H4 (cell line): Measurements from ENCODE around the gene HPCAL4. TPM values are rescaled to one million over a fixed set of nuclear protein-coding genes. Genes with fewer than 3 reads are reported as not detected.

ENCODE experiments used
- DNase-seq: peaks from one replicate; pipeline ENCODE4 v3.0.0-alpha.2; 2015; ENCODE audit warnings: low spot score
- total RNA-seq: library from RNA; depleted of rRNA; stranded (reverse); fragments of >200 nt; shearing (Covaris generic); gene quantifications from 2 replicates; pipeline ENCODE4 v1.2.3, GENCODE V29; 2014

HPCAL4 gene
- total RNA-seq, 1 experiment from 2014 or later: 0.46 TPM

- DNase-seq: no peak
Measured at GRCh38 chr1:39650431-39650830, 40.8 kb downstream of the HPCAL4 start.

GRCh38 chr1:39649636-39650185, 41.5 kb downstream of the HPCAL4 start:
- no peak for DNase-seq

GRCh38 chr1:39648496-39648895, 42.7 kb downstream of the HPCAL4 start:
- DNase-seq: no peak

- DNase-seq: no peak
Measured at GRCh38 chr1:39647247-39647646, 44.0 kb downstream of the HPCAL4 start.

- DNase-seq: peak; percentile 36
Measured at GRCh38 chr1:39646232-39647081, 44.8 kb downstream of the HPCAL4 start.

GRCh38 chr1:39645411-39646043, 45.7 kb downstream of the HPCAL4 start:
- DNase-seq: no peak

GRCh38 chr1:39643705-39644104, 47.5 kb downstream of the HPCAL4 start:
- DNase-seq: no peak

- peak; percentile 49 for DNase-seq
Measured at GRCh38 chr1:39642796-39643195, 48.4 kb downstream of the HPCAL4 start.

GRCh38 chr1:39640861-39641260, 50.4 kb downstream of the HPCAL4 start:
- DNase-seq: no peak

GRCh38 chr1:39639305-39640130, 51.7 kb downstream of the HPCAL4 start, which contains the start of gene HEYL:
TSS of gene HEYL (minus strand) at chr1:39639643. CDS start at chr1:39639625, 18 bp downstream.
- no peak for DNase-seq

GRCh38 chr1:39638965-39639304, 52.3 kb downstream of the HPCAL4 start:
- no peak for DNase-seq

GRCh38 chr1:39637361-39637760, 53.9 kb downstream of the HPCAL4 start:
- no peak for DNase-seq

- DNase-seq: no peak
Measured at GRCh38 chr1:39635871-39636210, 55.4 kb downstream of the HPCAL4 start.

GRCh38 chr1:39635205-39635870, 55.9 kb downstream of the HPCAL4 start:
- no peak for DNase-seq

- DNase-seq: no peak
Measured at GRCh38 chr1:39633422-39633821, 57.8 kb downstream of the HPCAL4 start.

GRCh38 chr1:39632682-39633417, 58.4 kb downstream of the HPCAL4 start:
- no peak for DNase-seq

- DNase-seq: no peak
Measured at GRCh38 chr1:39632323-39632681, 58.9 kb downstream of the HPCAL4 start.

- DNase-seq: no peak
Measured at GRCh38 chr1:39631361-39632322, 59.6 kb downstream of the HPCAL4 start.

- no peak for DNase-seq
Measured at GRCh38 chr1:39628807-39629350, 62.4 kb downstream of the HPCAL4 start.
